Measurements from ENCODE around the gene ZCCHC18.

Gene ZCCHC18

DNA sequence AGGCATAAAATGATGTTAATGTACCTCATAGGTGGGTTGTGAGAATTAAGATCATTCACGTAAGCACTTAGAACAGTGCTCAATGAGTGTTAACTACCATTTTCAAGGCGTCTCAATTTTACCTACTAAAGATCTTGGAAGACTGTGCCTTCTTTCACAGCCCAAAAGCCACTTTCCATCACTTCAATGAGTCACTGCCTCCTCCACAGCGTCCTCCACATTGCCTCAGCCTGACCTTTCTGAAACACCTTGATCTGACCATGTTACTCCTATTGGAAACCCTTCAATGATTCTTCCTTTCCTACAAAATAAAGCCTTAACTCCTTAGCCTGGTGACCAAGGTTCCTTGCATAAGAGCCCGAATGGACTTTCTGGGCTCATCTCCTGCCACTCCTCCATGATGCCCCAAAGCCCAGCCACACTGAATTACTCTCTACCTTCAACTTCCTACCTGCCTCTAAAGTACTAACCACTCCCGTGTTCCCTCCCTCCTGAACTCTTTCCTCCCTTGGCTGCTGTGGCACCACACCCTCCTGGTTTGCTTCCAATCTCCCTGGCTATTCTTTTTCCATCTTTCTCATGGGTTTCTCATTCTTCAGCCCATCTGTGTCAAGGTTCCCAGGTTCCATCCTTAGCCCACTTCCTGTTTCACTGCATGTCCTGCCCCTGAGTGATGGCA is 22.4 kb downstream of the ZCCHC18 start:
- no peak for DNase-seq

DNA sequence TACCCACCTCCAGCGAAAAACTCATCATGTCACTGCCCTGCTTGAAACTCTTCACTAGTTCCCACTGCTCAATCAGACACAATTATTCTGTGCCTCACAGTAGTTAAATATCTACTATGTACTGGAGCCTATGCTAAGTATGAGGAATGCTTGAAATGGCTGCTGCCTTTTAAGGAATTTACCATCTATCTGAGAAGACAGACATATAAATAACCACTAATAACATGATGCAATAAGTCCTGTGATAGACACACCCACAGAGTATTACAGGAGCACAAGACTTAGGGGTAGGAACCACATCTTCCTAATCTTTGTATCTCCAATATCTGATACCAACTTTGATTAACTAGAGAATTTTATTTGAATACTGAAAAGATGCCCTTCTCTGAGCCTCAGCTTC is 23.4 kb downstream of the ZCCHC18 start:
- DNase-seq = no peak

DNA sequence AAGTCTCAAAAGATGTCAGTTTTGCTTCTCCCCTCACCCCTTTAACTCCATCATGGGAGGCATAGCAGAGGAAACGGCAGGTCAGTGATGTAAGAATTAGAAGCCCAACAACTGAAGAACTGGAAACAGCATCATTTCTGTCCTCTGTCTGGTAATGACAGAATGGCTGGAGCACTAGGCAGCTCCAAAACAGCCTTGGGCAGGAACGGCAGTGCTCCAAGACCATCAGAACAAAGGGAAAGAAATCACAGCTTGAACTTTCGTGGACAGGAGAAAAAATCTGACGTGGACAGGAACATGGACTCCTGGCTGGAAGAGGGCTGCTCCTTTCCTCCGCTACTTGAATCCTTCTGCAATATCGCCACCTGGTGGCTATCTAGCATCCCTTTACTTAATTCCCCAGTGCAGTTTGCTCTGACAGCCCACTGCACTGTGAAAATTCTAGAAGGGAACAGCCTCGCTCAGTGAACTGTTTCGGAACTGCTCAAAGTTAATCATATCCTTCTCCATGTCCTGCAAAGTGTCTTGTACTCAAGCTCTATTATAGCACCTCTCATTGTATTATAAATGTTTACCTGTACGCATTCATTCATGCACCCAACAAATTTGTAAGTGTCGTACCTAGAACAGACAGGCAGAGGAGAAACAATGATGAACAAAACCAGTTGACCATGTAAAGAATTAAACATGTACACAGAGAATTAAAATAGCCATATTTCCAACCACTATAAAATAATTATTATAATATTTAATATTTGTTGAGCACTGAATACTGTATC is 24.1 kb downstream of the ZCCHC18 start:
- peak; percentile 75 for DNase-seq

DNA sequence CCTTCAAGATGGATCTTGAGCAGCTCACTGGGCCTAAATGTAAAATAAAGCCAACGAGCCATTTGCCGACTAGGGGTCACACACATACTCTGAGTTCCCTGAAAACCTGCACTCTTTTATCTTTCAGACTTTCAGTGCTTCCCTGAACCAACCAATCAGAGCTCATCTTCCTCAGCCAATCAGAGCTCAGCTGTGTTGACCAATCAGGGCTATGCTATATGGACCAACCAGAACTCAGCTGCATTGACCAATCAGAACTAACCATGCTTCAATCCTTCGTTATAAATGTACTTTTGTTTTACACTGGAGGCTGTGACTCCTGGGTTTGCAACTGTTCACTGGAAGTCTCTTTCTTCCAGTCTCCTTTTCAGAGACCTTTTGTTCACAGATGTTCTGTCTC is 25.2 kb downstream of the ZCCHC18 start:
- no peak for DNase-seq

DNA sequence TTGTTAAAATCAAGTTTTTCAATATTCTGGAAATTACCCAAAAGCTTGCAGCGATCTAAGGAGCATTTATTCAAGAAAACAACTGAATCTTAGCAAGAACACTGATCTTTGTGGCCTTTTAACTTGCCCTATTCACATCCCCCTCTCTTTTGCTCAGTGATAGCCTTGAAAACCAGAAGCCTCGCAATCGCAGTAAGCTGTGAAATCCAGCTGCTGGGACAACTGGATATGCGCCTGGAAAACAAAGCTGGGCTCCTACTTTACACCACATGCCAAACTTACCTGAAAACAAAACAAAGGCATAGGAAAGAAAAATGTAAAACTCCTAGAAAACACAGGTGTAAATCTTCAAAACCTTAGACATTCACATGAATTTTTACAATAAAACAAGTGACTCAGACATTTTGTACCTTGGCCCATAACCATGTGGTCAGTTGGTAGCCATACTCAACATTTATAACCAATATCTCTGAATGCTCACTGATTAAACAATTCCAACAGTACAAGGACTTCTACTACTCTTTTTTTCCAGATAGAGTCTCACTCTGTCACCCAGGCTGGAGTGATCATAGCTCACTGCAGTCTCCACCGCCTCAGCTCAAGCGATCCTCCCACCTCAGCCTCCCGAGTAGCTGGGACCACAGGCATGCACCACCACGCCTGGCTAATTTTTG is 28.9 kb downstream of the ZCCHC18 start:
- DNase-seq = no peak

DNA sequence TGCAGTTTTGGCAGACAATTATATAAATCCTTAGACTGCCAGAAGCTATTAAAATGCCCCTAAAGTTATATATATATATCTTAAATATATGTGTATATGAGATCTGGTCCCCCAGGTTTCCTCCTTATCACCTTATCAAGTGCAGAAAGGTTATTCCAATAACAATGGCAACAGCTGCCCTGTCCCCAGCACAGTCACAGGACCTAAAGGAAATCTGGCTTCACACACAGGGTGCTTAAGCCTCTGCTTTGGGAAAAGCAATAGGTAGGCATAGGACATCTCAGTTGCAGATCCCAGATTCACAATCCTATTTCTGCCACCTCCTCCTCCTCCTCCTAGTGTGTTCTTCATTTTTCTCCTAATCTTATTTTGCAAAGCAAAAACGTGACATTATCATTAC is 38.7 kb downstream of the ZCCHC18 start:
- DNase-seq = no peak

DNA sequence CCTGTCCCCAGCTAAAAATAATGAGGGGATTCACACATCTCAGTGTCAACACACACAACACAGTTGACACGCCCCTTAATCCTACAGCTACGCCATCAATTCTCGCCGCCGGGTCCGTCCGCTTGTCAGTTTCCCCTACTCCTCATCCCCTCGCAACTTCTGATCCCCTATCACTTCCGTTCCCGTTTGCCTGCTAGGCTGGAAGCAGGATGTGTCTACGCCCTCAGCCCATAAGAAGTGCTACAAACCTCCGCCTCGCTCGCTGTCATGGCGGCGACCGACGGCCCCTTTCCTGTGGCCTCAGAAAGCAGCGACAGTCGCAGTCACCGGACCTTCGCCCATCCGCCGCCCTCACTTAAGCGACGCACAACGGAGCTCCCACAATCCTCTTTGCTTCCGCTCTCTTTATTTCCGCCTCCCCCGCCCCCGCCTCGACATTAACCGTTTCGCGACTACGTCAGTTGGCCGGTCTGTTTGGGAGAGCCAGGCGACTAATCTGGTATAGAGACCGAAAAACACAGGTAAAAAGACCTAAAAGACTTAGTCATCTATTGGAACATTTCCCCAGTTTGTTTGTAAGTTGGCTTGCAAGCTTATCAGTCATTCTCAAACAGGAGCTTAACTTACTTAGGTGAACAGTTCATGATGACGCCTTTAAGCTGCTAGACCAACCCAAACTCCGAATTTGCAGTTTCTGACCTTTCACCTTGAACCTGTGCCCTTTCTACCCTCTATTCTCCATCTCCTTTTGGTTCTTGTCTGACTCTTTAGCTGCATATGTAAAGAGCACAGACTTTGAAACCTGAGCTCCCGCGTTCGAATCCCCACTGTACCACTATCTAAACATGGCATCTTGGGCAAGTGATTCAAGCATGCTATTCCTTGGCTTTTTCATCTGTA is 44.6 kb downstream of the ZCCHC18 start, which contains the start of gene SLC25A53:
SLC25A53 (minus strand) TSS at position 380 of the 900 bp plus-strand sequence. CDS start 51,752 bp downstream, outside the sequence.
- peak; percentile 76 for DNase-seq

Measured in CD4-positive, alpha-beta T cell treated with Interleukin-17A for 4 hours (primary cell).